DND-41 (cell line): ENCODE results near the gene INTS7.

ENCODE experiments used
- EZH2 ChIP-seq: IDR thresholded peaks from 3 replicates; pipeline ENCODE4 v1.6.1; 2012; ENCODE audit warnings: borderline replicate concordance, low read depth, mild to moderate bottlenecking, moderate library complexity, low read length, inconsistent platforms; ENCODE audit not compliant: severe bottlenecking
- TF ChIP-seq, protein P1 (sequence below): IDR thresholded peaks from 2 replicates; pipeline ENCODE4 v1.5.1; 2012; ENCODE audit warnings: borderline replicate concordance, low read length, moderate library complexity, mild to moderate bottlenecking; ENCODE audit not compliant: poor library complexity, severe bottlenecking; ENCODE audit errors: extremely low read depth

DNA sequence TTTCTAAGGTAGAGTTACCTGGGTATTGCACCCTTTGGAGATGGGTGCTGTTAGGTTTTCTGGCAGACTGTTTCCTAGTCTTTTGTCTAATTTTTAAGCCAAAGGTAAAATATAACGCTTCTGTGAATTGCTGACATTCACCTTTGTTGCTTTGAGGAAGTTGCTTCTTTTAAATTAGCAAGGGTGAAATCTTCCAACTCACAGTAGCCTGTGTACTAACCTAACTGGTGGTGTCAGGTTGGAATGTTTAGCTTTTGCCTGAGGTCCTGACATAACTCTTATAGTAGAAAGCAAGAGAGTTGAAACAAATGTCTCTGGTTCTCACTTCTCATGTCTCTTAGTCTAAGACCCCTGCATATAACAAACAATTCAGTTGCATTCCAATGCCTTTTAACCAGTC is 143.6 kb downstream of the INTS7 start:
- TF ChIP-seq, protein P1, sequence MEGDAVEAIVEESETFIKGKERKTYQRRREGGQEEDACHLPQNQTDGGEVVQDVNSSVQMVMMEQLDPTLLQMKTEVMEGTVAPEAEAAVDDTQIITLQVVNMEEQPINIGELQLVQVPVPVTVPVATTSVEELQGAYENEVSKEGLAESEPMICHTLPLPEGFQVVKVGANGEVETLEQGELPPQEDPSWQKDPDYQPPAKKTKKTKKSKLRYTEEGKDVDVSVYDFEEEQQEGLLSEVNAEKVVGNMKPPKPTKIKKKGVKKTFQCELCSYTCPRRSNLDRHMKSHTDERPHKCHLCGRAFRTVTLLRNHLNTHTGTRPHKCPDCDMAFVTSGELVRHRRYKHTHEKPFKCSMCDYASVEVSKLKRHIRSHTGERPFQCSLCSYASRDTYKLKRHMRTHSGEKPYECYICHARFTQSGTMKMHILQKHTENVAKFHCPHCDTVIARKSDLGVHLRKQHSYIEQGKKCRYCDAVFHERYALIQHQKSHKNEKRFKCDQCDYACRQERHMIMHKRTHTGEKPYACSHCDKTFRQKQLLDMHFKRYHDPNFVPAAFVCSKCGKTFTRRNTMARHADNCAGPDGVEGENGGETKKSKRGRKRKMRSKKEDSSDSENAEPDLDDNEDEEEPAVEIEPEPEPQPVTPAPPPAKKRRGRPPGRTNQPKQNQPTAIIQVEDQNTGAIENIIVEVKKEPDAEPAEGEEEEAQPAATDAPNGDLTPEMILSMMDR: no peak
- TF ChIP-seq EZH2: no peak
